ENCODE results near the gene SYT5. TPM values are rescaled to one million over a fixed set of nuclear protein-coding genes. Genes with fewer than 3 reads are reported as not detected.

Gene SYT5
- total and polyA plus RNA-seq, 2 of the 13 experiments (the other 11 are each of a cell fraction or from before 2014, with no cell fraction given), result not detected

DNA sequence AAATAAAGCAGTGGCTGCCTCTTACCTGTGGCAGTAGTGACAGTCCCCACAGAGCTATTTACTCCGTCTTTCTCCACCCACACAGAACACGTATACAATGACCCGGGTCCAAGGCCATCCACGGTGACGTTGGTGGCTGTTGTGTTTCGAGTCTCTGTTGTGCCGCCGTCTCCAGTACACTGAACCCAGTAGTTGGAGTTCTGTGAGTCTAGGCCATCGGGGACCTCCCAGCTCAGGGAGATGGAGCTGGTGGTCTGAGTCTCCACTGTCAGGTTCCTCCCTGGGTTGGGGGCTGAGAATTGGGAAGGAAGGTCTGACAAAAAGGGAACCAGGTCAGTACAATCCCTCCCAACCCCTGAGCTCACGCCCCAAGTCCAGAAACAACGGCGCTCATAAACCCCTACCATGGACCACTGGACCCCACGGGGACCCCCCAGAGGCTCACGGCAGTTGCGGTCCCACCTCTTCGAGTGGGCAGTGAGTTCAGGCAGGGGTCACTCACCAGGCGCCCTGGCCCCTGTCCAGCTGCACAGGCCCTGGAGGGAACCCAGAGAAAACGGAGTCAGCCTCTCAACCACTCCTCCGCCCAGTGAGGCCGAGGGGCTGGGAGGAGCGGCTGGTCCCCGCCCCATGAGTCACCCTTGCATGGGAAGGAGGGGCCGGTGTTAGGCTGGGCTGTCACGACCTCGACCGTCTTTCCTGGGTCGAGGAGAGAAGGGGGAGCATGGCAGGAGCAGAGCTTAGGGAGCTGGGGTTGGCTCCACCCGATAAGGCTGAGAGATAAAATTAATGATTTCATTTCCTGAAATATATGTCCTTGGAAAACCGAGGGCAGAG, 26.8 kb upstream of the SYT5 start (continued):
- TF ChIP-seq ZNF788 (CRISPR knock-in tag; IDR thresholded peaks at IDR 0.05; ENCODE audit: borderline replicate concordance) (peak; percentile 82; the same call in 1 of the 2 replicates), PHF21A (CRISPR knock-in tag; IDR thresholded peaks at IDR 0.05) (peak; percentile 68), ZBTB46 (CRISPR knock-in tag; IDR thresholded peaks at IDR 0.05; ENCODE audit: borderline replicate concordance) (no peak), CSRNP1 (CRISPR knock-in tag; IDR thresholded peaks at IDR 0.05) (peak; percentile 54; the same call in 1 of the 2 replicates), EP300 (IDR thresholded peaks at IDR 0.05; ENCODE audit: low read depth in 2 of 2, low read length in 2 of 2) (peak in 1 of 2 experiments; percentile 61; a peak in 2 of 4 replicates), EP300 (CRISPR knock-in tag; IDR thresholded peaks at IDR 0.05; ENCODE audit: borderline replicate concordance) (peak; percentile 53), SMYD3 (CRISPR knock-in tag; IDR thresholded peaks at IDR 0.05) (peak; percentile 89), THAP11 (CRISPR knock-in tag; IDR thresholded peaks at IDR 0.05) (peak; percentile 73), YEATS4 (CRISPR knock-in tag; IDR thresholded peaks at IDR 0.05; ENCODE audit: borderline replicate concordance) (peak; percentile 66; the same call in 1 of the 2 replicates), HNRNPUL1 (IDR thresholded peaks at IDR 0.05; ENCODE audit: low read depth, low read length) (no peak), GATAD2A (CRISPR knock-in tag; IDR thresholded peaks at IDR 0.05) (peak; percentile 70), GLI4 (CRISPR knock-in tag; IDR thresholded peaks at IDR 0.05; ENCODE audit: borderline replicate concordance) (peak; percentile 85; the same call in 1 of the 2 replicates), ZNF530 (CRISPR knock-in tag; IDR thresholded peaks at IDR 0.05; ENCODE audit: low read depth) (no peak), ZSCAN12 (CRISPR knock-in tag; IDR thresholded peaks at IDR 0.05) (no peak; the same call in 1 of the 2 replicates), ZNF274 (CRISPR knock-in tag; IDR thresholded peaks at IDR 0.05) (peak; percentile 70; the same call in 1 of the 2 replicates), HOXA9 (CRISPR knock-in tag; IDR thresholded peaks at IDR 0.05; ENCODE audit: borderline replicate concordance) (no peak), EEA1 (CRISPR knock-in tag; IDR thresholded peaks at IDR 0.05; ENCODE audit: borderline replicate concordance) (no peak)
- TF ChIP-seq, protein P1, sequence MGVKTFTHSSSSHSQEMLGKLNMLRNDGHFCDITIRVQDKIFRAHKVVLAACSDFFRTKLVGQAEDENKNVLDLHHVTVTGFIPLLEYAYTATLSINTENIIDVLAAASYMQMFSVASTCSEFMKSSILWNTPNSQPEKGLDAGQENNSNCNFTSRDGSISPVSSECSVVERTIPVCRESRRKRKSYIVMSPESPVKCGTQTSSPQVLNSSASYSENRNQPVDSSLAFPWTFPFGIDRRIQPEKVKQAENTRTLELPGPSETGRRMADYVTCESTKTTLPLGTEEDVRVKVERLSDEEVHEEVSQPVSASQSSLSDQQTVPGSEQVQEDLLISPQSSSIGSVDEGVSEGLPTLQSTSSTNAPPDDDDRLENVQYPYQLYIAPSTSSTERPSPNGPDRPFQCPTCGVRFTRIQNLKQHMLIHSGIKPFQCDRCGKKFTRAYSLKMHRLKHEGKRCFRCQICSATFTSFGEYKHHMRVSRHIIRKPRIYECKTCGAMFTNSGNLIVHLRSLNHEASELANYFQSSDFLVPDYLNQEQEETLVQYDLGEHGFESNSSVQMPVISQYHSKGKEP (CRISPR knock-in tag; IDR thresholded peaks at IDR 0.05), result peak; percentile 26; the same call in 1 of the 2 replicates
